Head of caudate nucleus (tissue), 42 donors: ENCODE data around the gene KCNH8.

Source experiments
- DNase-seq, 42 donors: peaks; one replicate each; pipeline versions ENCODE4 v3.0.0 to v3.0.0-alpha.2; 2020 to 2021; ENCODE audit warnings: mixed read lengths in 7 of 42
- intact Hi-C: fragments of 100-400 bp; cut with DNase I; formaldehyde crosslinking; loops from one replicate; pipeline ENCODE4 v1.15.0; 2022

The KCNH8 gene

DNA sequence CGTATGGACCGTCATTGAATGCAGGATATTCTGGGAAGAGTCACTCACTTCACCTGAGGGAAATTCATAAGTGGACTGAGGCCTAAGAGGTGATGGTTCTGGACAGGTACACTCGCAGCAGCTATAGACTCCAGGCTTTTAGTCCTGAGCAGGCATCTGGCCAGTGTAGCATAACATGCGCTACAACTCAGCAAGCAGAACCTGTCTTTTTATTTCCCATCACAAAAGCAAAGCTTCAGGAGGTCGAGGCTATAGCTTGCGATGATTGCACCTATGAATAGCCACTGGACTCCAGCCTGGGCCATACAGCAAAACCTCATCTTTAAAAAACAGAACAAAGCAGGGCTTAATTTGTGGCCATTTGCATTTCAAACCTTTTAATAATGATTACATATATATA, 185.8 kb downstream of the KCNH8 start:
- no peak for DNase-seq
- intact Hi-C loops, result no loop called here

DNA sequence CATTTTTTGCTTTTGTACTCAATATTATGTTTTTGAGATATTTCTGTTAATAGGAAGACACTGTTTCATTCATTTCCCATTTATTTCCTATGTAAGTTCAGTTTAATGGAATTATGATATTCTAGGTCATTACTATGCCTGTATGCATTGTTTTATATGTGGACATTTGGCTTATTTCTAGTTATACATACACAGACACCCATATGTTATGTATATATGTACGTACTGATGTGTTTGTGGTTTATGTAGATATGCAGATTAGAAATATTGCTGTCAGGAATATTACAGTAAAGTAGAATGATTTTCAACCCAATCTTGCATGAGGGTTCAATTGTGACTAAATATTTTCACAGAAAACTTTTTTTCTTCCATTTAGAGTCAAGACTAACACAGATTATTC, 190.5 kb downstream of the KCNH8 start:
- DNase-seq, result no peak
- intact Hi-C loops, result no loop called here

DNA sequence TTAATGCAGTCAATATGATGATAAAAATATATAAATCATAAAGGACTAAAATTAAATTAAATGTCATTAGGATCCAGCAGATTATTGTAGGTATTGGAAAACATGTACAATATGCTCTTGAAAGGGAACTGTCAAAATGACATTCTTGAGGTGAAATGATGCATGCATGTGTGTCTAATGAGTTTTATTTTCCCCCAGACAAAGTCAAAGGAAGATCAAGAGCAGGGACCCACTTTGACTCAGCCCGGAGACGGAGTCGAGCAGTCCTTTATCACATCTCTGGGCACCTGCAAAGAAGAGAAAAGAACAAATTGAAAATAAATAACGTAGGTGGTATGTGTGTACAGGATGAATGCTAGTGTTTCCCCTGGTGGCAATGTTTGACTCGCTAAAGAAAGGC, 194.1 kb downstream of the KCNH8 start:
- no peak for DNase-seq

DNA sequence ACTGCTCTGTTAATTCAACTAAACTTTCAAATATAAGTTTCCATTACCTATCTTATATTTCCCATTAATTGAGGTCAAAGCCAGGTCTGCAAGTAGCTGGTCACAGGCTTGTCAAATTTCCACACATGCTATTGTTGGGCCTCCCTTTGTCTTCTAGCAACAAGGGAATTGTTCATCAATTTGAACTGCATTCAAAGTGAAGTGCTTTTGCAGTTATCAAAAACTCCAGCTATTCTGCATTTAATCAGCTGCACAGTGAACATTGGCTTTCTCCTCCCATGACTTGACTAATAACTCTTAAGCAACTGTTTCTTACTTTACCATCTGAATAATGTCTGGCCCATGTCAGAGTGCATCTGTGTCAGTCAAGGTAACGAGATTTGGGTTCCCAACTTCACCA, 198.4 kb downstream of the KCNH8 start:
- DNase-seq, result peak in 2 of 42 donors; percentile 6 to 15
- intact Hi-C loops, result no loop called here

More for the DNA sequence above, 194.1 kb downstream of the KCNH8 start:
- intact Hi-C loops, result no loop called here

DNA sequence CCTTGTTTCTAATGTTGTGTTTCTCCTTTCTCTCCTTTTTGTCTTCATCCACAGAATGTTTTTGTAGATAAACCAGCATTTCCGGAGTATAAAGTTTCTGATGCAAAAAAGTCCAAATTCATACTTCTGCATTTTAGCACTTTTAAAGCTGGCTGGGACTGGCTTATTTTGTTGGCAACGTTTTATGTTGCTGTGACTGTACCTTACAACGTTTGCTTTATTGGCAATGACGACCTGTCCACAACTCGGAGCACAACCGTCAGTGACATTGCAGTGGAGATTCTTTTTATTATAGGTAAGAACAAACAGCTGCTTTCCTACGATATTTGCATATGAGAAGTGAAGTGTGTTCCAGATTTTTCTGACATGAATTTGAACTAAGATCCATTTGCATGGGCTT, 199.4 kb downstream of the KCNH8 start:
- intact Hi-C loops, result no loop called here

DNA sequence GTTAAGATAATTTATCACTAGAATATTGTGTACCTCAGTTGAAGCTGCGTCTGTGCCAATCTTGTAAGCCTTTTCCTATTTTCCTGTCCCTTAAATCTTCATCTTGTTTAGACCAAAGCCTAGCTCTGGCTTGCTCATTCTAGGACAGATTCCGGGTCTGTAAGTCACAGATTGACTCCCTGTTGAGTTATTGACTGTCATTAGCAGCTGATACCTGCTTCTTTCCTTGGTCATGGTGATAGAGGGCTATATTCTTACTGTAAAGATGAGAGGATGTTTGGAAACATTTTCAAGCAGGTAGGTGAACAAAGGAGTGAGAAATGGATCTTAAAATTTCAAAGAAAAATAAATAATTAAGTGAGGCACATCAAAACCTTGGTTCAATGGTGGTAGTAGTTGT, 200.2 kb downstream of the KCNH8 start:
- intact Hi-C loops, result no loop called here
- DNase-seq, result no peak

More for the DNA sequence above, 199.4 kb downstream of the KCNH8 start:
- DNase-seq, result no peak

DNA sequence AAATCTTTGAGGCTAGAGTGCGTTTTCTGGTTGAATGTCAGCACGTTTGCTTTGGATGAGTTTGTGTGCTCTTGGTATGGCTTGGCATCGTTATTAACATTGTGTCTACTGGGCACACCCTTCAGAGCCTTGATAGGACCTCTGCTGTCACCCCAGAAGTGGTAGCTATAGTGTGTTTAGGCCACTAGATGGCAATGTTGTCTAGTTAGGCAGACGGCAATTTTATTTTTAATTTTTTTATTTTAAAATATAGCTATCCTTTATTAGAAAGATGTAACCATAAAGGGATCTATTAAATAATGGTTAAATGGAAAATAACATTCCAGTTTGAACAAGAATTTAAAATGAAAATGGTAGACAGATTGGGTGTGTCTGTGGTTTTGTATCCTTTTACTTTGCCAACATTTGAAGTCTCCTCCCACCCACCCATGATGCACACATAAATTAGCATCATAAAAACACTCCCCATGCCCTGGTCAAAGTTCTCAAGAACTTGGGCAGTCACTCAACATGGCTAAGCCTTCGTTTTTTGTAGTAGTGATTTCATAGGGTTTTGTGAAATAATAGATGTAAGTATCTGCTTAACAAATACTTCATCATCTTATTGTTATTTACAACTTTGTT, 200.7 kb downstream of the KCNH8 start:
- intact Hi-C loops, result no loop called here
- DNase-seq, result peak in 15 of 42 donors; percentile 12 to 64 (median 24)

DNA sequence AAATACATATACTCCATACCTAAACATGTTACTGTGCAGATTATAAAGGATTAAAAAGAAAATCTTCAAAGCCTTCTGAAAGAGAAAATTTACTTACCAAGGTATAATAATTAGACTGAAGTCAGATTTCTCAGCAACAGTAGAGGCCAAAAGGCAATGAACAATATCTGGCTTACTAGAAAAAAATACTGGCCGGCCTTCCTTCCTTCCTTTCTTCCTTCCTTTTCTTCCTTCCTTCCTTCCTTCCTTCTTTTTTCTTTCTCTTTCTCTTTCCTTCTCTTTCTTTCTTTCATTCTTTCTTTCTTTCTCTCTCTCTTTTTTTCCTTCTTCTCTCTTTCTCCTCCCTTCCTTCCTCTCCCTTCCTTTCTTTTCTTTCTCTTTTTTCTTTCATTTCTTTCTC, 209.6 kb downstream of the KCNH8 start:
- intact Hi-C loops, result no loop called here
- no peak for DNase-seq

DNA sequence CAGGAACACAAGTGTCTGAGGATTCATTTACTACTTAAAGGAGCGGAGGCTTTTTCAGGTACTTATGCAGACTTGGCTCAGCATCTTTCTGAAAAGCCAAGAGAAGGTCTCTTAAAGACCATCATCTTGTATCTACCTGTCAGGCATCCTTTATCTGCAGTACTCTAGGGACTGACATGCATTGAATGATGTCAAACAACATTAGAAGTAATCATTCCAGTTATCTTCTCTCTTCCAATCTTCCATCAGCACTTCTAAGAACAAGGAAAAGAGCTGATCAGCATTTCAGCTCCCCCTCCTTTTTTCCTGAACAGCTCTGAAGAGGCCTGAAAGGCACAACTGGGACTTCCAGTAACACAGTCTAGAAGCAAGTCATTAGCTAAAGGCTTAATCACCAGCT, 214.8 kb downstream of the KCNH8 start:
- intact Hi-C loops, result no loop called here
- no peak for DNase-seq

DNA sequence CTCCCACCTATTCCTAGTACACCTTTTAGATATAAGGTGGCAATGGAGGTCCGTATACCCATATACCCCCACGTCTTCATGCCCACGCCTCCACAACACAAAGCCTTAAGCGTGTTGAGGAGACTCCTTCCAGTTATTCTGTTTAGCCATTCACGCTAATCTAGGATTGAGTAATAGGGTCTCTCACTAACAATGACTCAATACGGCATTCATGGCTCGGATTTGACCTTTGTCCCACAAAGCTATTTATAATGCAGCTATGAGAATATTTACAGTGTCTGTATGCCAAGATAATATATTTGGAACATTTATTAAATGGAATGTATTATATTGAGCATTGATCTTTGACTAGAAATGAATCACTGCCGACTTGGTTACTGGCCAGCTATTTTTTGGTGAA, 215.8 kb downstream of the KCNH8 start:
- no peak for DNase-seq
- intact Hi-C loops, result no loop called here

DNA sequence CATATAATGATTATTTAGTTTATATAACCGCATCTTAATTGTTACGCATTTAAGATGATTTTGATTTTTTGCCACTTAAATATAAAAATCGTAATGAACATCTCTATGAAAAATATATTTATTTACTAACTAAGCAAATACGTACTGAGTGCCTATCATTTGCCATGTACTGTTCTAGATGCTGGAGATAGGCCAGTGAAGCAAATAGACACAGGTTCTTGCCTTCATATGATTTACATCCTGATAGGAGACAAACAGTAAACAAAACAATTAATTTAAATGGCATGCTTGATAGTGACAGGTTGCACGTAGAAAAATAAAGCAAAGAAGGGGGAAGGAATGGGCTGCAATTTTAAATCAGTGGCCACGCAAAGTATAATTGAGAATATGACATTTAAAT, 217.2 kb downstream of the KCNH8 start:
- DNase-seq, result no peak
- intact Hi-C loops, result no loop called here

DNA sequence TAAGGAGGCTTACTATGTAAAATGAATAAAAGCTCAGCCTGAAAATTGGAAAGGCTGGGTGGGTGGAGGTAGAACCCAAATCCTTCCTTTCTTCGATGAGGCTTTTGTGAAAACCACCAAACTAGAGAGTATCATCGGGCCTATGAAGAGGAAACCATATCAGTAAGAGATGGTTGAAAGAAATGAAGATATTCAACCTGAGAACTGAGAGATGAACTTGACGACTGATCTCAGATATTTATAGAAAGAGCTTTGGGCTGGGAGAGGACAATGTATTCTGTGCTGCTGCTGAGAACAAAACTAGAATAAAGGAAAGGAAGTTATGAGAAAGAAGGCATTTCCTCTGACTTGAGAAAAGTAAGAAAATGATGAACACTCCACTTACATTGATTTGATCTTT, 236.6 kb downstream of the KCNH8 start:
- no peak for DNase-seq
- intact Hi-C loops, result no loop called here

DNA sequence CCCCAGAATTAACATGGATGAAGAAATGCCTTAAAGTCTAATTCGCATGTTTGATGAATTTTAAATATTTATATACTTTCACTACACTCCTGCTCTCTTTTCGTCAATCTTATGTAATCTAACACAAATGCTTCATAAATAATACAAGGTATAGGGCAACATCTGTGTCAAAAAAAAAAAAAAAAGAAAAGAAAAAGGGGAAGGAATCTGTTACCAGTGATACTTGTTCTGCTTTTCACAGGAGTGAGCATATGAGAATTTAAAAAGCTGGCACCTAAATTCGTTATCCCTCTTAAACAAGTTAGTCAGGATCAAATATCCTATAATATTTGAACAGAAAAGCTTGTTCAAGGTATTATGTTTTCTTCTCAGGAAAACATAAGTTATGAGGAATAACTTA, 243.8 kb downstream of the KCNH8 start:
- intact Hi-C loops, result no loop called here
- DNase-seq, result no peak

DNA sequence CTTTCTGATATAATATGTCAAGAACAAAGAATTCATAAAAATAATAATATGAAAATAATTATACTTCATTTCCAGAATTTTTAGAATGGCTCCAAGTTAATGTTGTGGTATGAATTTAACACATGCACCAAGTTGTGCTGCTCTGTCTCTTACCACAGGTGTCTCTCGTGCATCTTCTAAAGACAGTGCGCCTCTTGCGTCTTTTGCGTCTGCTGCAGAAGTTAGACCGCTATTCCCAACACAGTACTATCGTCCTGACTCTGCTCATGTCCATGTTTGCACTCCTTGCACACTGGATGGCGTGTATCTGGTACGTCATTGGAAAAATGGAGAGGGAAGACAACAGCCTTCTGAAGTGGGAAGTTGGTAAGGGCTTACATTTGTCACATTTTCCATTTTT, 246.6 kb downstream of the KCNH8 start:
- DNase-seq, result no peak

DNA sequence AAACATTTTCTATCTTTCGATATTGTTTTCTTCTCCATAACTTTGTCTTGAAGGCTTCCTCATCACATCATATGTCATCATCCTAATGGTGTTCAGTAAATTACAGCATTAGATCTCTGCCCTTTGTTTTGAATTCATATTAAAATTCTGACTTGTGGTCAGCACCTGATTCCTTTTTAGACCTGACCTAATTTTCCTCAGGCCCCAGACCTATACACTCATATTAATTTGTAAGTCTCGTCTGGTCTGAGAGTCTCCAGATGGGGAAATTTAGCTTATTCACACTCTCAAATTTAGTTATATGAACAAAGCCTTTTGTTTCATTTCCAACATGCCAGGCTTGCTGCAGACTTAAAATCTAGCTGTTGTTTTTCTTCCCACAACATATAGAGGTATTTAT, 248.4 kb downstream of the KCNH8 start:
- no peak for DNase-seq
- intact Hi-C loops, result no loop called here

More for the DNA sequence above, 246.6 kb downstream of the KCNH8 start:
- intact Hi-C loops, result no loop called here

DNA sequence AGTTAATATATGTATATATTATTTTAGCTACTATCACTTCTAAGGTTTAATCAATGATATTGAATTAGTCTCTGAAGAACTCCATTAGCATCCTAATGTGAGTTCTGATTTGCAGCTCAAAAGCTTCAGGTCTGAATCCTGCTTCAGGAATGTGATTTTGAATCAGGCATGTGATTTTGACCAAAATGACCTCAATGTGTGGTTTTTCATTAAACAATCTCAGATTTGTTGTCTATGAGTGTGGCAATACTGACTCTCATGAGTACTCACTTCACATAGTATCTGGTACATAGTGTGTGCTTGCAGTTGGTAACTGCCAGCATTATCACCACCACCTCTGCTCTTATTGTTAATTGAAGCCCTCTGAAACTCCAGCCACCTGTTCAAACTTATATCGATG, 251.0 kb downstream of the KCNH8 start:
- intact Hi-C loops, result no loop called here
- DNase-seq, result no peak

DNA sequence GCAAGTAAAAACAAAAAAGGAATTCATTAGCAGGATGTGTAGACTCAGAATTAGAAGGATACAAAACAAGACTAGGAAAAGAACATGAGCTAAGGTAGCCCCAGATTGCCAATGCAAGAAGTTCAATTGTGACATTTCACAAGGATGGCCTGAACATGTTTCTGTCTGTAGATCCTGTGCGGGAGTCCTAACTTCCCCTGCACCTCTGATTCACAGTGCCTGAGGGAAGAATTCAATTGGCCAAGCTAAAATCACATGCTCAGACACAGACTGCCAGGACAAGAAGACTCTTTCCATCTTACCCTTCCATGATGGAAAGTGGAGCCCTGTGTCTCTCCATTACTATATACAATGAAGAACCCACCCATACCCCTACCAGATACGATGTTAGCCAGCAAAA, 251.5 kb downstream of the KCNH8 start:
- DNase-seq, result no peak
- intact Hi-C loops, result no loop called here

DNA sequence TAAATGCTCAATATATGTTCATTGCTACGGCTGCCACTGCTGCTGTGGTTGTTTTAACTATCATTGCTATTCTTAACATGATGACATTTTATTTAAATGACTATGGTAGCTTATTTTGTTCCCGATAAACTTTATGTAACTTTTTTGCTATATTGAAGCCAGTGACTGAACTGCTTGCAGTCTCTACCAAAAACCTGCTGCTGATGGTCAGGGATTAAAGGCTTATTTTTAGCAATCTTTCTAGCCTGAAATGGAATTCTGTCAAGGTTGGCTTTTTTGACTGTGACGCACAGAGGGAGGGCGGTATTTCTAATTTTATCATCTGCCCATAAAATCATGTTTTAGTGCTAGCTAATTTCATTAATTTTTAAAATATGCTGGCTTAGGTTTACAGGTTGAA, 271.8 kb downstream of the KCNH8 start:
- intact Hi-C loops, result no loop called here
- DNase-seq, result no peak

DNA sequence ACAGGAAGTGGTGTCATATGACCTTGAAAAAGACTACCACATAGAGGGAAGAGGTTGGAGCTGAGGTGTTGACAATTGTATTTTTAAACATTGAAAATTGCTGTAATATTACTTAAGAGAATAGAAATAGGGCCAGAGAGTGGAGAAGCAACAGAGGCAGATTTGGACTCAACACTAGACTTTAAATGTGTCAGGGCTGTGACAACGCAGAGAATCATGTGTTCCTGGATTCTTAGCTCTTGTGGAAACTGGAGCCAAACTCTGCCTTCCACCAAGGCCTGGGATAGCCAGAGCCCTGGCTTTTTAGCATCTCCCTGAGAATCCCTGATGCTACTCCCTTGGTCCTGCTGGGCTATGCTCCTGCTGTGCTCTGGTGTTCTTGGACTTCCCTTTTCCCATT, 277.5 kb downstream of the KCNH8 start:
- no peak for DNase-seq
- intact Hi-C loops, result no loop called here

DNA sequence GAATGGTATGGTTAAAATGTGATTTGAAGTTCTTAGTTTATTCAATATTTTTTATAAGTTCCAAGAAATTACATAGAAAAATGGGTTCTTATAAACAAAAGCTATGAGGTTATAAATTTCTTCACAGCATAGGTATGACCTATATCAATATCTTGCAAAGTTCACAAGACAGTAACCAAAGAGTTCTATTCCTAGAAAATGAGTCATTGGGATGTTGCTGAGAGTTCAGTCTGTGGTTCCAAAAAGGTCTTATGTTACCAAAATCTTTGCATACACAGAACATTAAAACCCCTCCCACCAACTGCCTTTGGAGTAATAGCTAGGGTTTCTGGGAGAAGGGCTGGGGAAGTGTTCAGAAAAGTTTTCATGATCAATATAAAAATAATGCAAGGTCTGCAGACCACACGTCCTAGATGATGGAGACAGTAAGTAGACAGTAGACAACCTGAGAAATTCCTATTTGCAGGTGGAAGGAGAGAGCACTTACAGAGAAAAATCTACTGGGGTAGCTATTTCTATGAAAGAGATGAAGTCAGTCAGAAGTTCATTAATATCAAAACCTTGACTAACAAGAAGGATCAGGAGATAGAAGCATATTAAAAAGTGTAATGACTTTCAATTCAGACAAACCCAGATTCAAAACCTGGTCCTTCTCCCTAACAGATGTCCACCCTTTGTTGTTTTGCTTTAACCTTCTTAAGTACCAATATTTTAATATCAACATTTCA, 279.3 kb downstream of the KCNH8 start:
- intact Hi-C loops, result no loop called here
- no peak for DNase-seq

DNA sequence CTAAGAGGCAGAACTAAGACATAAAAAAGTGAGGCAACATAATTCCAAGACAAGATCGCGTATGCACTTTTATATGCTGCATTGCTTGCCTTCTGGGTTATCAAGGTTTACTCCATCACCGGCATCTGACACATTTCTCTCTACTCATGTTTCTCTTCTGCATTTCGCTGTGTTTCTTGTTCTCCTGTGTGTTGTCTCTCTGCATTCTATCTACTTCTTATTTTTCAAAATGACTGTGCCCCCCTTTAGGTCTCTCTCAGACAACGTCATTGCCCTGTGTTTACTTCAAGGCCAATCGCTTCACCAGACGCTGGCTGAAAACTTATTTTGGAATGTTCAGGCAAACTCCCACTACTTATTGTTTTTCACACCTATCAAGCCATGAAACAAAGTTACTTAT, 280.4 kb downstream of the KCNH8 start:
- intact Hi-C loops, result no loop called here
- no peak for DNase-seq
